GM20000 (cell line): Measurements from ENCODE around the gene SETD9.

ENCODE experiments used
- DNase-seq: peaks from one replicate; pipeline ENCODE4 v3.0.0; 2012; ENCODE audit warnings: low spot score
- CTCF ChIP-seq: IDR thresholded peaks from 2 replicates; pipeline ENCODE4 v1.5.1; 2012; ENCODE audit warnings: mild to moderate bottlenecking, control low read depth; ENCODE audit errors: extremely low read depth, missing control alignments

Gene SETD9

DNA sequence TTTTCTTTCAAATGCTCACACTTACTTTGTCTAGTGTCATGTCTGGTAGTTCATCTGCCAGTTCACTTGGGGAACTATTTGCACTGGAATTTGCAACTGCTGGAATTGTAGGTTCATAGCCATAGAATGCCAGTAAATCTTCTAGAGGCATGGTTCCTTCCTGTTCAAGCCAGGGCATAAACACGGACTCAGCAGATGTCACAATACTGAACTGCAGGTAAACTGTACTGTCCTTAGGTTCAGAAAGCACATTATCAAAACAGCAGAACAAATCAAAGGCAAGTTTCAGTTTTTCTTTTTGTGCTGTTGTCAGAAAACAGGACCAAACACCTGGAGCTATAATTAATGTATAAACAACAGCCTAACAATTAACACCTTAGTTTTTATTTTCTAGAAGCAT is 29.5 kb downstream of the SETD9 start:
- no peak for TF ChIP-seq CTCF
- no peak for DNase-seq

- TF ChIP-seq CTCF: no peak
- DNase-seq: no peak
Observed at GRCh38 chr5:56941981-56942380, 32.6 kb downstream of the SETD9 start.

DNA sequence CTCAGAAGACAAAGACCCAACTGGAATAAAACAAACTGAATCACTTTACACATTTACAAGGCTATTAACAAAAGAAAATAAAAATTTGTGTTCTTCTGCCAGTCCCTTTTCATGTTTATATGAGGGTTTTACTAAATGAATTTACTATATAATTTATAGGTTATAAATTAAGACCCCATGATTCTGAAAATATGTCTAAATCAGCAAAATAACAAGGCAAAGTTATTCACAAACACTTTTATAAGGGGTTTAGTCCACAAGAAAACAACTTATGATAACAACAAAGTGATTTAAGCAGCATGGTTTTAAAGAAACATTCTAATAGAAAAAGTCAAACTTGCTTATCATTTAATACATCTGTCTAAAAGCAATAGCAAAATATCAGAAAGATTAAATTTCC is 37.7 kb downstream of the SETD9 start:
- DNase-seq: no peak
- no peak for TF ChIP-seq CTCF

- no peak for TF ChIP-seq CTCF
Observed at GRCh38 chr5:56950626-56951125, 41.3 kb downstream of the SETD9 start.

DNA sequence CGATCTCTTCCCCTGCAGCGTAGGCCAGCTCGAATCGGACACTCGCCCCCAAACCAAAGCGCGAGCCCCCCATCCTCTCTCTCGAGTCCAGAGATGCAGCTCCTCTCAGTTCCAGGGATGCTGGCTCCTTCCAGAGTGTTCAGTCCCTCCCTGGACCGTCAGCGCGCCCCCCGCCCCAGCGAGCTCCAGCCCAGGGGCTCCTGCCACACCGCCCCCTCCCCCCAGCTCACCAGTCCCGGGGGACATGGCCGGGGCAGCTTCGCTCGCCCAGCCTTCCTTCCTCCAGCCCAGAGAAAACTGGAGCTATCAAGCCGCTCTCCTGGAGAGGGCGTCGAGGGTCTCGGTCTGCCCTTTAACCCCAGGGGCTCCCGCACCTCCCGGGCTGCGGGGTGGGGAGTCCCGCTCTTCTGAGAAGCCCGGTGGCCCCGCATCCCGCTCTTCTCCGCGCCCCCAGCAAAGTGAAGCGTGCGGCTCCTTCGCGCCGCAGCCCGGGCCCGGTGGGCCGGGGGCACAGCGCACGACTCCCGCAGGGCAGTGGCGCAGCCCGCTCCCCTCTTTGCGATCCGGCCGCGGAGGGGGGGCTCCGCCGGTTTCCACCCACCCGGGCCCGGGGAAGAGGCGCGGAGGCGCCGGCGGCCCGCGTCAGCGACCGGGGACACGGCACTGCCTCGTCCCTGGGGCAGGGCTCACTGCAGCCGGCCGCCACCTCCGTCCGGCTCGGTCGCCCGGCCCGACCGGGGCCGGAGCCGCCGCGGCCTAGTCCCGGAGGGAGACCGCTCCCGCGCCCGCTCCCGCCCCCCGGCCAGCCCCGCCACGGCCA is 41.9 kb downstream of the SETD9 start:
- no peak for TF ChIP-seq CTCF
- peak; percentile 49 for DNase-seq

More at GRCh38 chr5:56950626-56951125, 41.3 kb downstream of the SETD9 start:
- peak; percentile 76 for DNase-seq

- no peak for TF ChIP-seq CTCF
- DNase-seq: peak; percentile 98
Observed at GRCh38 chr5:56951946-56952691, 42.7 kb downstream of the SETD9 start, which contains the start of gene MIER3. Gene MIER3 (minus strand): TSS chr5:56952123. CDS start chr5:56952102, 21 bp downstream.

GRCh38 chr5:56954262-56954661 is 44.9 kb downstream of the SETD9 start:
- no peak for TF ChIP-seq CTCF
- DNase-seq: no peak
